BE2C (cell line): Measurements from ENCODE around the gene TATDN2.

Source experiments
- DNase-seq: peaks from one replicate; pipeline ENCODE4 v3.0.0-alpha.2; 2020
- H3K27me3 ChIP-seq: fragments of 250-450 bp; sonication (Bioruptor Pico); 2 replicates; pipeline ENCODE4 v1.5.1; 2020; ENCODE audit warnings: mild to moderate bottlenecking
- H3K36me3 ChIP-seq: fragments of 250-450 bp; sonication (Bioruptor Pico); 2 replicates; pipeline ENCODE4 v1.5.1; 2020; ENCODE audit warnings: mild to moderate bottlenecking
- H3K4me1 ChIP-seq: fragments of 250-450 bp; sonication (Bioruptor Pico); 2 replicates; pipeline ENCODE4 v1.5.1; 2020
- H3K4me3 ChIP-seq: 2 replicates; pipeline ENCODE4 v1.5.1; 2011; ENCODE audit warnings: low read depth, low read length
- H3K9me3 ChIP-seq: fragments of 250-450 bp; sonication (Bioruptor Pico); 2 replicates; pipeline ENCODE4 v1.5.1; 2020
- TF ChIP-seq, protein P1 (sequence below): IDR thresholded peaks from 2 replicates; pipeline ENCODE4 v1.5.1; 2012; ENCODE audit warnings: mild to moderate bottlenecking, low read depth, low read length

TATDN2 gene

GRCh38 chr3:10312861-10313260, 64.6 kb downstream of the TATDN2 start:
- DNase-seq, result no peak
- Histone ChIP-seq H3K4me3 (no peak overlapping the region), H3K27me3 (no peaks in the 10 kb centered on the region), H3K36me3 (peaks cover 9% of the 10 kb centered on the region), H3K4me1 (no peaks in the 10 kb centered on the region), H3K9me3 (no peaks in the 10 kb centered on the region)
- TF ChIP-seq, protein P1, sequence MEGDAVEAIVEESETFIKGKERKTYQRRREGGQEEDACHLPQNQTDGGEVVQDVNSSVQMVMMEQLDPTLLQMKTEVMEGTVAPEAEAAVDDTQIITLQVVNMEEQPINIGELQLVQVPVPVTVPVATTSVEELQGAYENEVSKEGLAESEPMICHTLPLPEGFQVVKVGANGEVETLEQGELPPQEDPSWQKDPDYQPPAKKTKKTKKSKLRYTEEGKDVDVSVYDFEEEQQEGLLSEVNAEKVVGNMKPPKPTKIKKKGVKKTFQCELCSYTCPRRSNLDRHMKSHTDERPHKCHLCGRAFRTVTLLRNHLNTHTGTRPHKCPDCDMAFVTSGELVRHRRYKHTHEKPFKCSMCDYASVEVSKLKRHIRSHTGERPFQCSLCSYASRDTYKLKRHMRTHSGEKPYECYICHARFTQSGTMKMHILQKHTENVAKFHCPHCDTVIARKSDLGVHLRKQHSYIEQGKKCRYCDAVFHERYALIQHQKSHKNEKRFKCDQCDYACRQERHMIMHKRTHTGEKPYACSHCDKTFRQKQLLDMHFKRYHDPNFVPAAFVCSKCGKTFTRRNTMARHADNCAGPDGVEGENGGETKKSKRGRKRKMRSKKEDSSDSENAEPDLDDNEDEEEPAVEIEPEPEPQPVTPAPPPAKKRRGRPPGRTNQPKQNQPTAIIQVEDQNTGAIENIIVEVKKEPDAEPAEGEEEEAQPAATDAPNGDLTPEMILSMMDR, result no peak

DNA sequence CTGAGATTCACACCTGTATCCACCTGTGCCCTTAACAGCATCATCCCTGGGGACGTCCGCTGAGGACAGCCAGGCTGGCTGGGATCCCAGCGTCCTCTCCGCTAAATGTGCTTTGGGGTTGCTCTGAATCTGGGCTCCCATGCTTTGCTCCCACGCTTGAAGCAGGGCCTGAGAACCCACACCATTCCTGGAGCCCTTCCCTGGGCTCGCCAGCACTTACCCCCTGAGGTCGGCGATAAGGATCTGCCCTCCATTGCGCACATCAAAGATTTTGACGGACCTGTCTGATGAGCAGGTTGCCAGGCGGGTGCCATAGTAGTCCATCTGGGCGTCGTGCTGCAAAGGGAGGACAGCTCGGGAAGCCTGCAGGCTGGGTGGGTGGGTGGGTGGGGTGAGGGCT, 66.8 kb downstream of the TATDN2 start:
- no peak overlapping the region for H3K4me3 ChIP-seq
- TF ChIP-seq, protein P1, result no peak
- peaks cover 12% of the 10 kb centered on the region for H3K36me3 ChIP-seq

GRCh38 chr3:10315771-10316344, 67.6 kb downstream of the TATDN2 start:
- Histone ChIP-seq H3K4me1 (no peaks in the 10 kb centered on the region), H3K27me3 (no peaks in the 10 kb centered on the region), H3K9me3 (no peaks in the 10 kb centered on the region), H3K4me3 (no peak overlapping the region), H3K36me3 (peaks cover 12% of the 10 kb centered on the region)
- TF ChIP-seq, protein P1, result no peak
- no peak for DNase-seq

More for the DNA sequence above, 66.8 kb downstream of the TATDN2 start:
- no peak for DNase-seq
- no peaks in the 10 kb centered on the region for H3K27me3 ChIP-seq
- H3K4me1 ChIP-seq, result no peaks in the 10 kb centered on the region
- no peaks in the 10 kb centered on the region for H3K9me3 ChIP-seq

GRCh38 chr3:10317311-10317960, 69.2 kb downstream of the TATDN2 start:
- Histone ChIP-seq H3K36me3 (peaks cover 8% of the 10 kb centered on the region), H3K27me3 (no peaks in the 10 kb centered on the region), H3K4me1 (no peaks in the 10 kb centered on the region), H3K9me3 (no peaks in the 10 kb centered on the region), H3K4me3 (no peak overlapping the region)
- TF ChIP-seq, protein P1, result no peak
- no peak for DNase-seq

GRCh38 chr3:10317961-10318350, 69.7 kb downstream of the TATDN2 start:
- TF ChIP-seq, protein P1, result no peak
- Histone ChIP-seq H3K4me3 (no peak overlapping the region), H3K27me3 (no peaks in the 10 kb centered on the region), H3K4me1 (no peaks in the 10 kb centered on the region), H3K36me3 (peaks cover 8% of the 10 kb centered on the region), H3K9me3 (no peaks in the 10 kb centered on the region)
- DNase-seq, result no peak

GRCh38 chr3:10319251-10319650, 71.0 kb downstream of the TATDN2 start:
- H3K4me3 ChIP-seq, result no peak overlapping the region
- H3K9me3 ChIP-seq, result no peaks in the 10 kb centered on the region
- no peaks in the 10 kb centered on the region for H3K27me3 ChIP-seq
- no peak for DNase-seq
- peaks cover 8% of the 10 kb centered on the region; the same call in 1 of the 2 replicates for H3K36me3 ChIP-seq
- no peaks in the 10 kb centered on the region for H3K4me1 ChIP-seq
- TF ChIP-seq, protein P1, result no peak
